Measurements from ENCODE around the gene POU2F3.
"Not testable (repeated sequence)": the region's sequence is repeated elsewhere in the genome, so short reads cannot be mapped to it uniquely, and the experiment has no call there.

Gene POU2F3

DNA sequence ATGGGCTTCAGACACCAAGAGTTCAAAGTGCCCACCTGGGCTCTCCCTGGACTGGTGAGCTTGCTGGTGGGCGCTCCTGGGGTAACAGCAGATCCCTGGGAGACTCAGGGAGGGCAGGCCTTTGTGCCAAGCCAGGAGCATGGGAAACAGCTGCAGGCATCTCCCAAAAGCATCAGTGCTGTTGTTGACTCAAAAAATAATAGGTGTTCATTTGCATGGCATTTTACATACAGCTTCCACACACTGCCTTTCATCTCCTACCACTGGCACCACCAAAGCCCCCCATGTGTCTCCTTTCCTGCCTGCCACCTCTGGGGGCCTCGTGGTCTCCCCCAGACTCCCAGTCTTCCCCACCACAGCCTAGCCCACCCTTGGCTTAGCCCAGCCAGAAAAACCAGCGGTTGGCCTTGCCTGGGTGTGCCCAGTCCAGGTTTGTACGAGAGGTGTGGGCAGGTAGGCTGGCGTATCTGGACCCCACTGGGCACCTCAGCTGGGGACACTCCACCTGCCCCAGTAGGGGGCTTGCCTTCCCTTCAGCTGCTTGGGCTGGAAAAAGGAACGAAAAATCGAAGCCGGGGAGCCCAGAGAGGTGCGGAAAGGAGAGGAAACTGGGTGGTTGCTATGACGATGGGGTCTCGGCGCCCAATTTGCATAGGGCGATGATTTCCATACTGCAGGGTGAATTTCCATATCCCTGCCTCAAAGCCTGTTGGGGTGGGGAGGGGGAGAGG, 15.0 kb downstream of the POU2F3 start:
- DNase-seq = no peak

DNA sequence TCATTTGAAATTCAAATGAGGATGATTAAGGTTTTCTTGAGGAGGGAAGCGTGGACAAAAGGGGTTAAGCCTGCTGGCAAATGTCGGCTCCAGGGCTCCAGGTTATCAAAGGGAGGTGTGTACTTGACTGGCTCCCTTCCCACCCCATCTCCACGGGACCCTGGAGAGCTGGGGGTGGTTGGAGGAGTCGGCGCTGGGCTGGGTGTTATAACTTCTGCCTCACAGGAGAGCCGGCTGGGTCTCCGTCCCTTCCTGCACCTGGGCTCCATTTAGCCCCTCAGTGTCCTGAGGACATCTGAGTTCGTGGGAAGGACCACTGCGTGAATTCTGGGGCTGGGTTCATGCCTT, 15.6 kb downstream of the POU2F3 start:
- no peak for DNase-seq

DNA sequence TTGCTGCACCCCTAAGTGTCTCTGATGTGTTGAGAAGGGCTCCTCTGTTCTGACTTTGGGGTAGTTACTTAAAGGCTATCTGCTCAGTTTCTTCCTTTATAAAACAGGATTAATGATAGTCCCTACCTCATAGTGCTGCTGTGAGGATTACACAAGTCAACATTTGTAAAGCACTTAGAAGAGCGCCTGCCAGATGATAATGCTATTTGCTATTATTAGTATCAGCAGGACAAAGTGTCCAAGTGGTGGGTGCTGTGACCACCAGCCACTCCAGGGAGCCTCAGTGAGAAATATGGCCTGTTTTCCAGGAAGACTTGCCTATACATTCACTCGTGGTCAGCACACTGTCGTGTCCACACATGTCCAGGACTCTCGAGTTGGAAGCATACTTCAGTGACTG, 16.2 kb downstream of the POU2F3 start:
- no peak for DNase-seq

DNA sequence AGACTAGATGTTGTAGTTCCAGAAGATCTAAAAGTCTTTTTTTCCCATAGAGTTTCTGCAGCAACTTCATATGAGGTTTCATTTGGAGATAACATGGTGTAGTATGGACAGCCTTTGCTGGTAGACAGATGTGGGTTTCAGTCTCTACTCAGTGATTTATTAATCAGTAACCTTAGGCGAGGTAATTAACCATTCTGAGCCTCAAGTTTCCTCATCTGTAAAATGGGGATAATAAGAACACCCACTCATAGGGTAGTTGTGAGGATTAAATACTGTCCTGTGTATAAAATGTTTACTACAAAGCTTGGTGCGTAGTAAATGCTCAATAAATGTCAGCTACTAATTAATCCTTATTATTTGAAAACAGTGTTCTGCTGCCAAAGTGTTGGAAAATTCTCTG, 16.8 kb downstream of the POU2F3 start:
- no peak for DNase-seq

DNA sequence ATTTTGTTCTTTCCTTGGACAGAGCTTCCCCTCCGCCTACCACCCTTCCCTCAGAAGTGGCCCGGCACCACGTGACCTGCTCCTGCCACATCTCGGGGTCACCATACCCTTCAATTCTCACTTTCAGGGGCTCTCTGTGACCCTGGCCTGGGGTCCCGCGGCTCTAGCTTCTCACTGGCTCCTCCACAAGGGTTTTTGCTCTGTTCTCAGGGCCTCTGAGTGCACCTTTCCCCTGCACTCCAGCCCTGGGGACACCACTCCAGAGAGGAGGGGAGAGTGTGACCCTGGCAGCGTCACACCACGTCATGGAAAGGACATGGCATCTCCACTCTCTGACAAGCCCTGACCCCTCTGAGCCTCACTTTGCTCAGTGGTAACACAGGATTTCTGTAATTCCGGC, 17.4 kb downstream of the POU2F3 start:
- no peak for DNase-seq

DNA sequence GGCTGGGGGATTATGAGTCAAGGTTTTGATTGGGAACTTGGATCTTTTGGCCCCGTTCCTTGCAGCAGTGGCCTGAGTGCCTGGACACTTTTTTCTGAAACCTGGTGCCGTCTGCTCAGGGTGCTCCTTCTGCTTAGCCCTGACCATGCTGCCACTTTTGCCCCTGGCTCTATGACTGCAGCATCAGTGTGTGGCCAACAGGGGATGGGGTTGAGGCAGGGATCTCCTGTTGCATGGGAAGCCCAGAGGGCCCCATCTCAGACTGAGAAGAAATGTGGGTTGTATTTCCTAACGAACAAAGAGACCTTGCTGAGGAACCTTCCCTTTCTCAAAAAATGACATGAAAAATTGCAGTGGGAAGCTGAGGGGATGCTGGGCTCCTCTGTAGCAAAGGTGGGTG, 18.7 kb downstream of the POU2F3 start:
- no peak for DNase-seq

DNA sequence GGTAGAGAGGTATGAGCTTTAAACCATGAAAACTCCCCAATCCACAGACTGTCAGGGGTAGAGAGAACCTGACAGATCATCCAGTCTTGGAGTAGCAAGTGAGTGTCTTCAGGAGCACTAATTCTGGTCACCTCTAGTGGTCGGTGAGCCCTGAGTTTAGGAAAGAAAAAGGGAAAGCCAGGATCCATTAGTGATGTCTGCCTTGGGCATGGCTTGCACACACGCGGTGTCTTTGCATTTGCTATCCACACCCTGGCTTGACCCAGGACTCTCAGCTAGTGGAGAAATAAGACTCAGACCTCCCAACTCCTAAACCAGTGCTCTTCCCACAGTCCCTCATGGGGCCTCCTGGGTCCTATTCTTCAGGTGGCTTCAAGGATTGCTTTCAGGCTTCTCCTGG, 19.3 kb downstream of the POU2F3 start:
- no peak for DNase-seq

DNA sequence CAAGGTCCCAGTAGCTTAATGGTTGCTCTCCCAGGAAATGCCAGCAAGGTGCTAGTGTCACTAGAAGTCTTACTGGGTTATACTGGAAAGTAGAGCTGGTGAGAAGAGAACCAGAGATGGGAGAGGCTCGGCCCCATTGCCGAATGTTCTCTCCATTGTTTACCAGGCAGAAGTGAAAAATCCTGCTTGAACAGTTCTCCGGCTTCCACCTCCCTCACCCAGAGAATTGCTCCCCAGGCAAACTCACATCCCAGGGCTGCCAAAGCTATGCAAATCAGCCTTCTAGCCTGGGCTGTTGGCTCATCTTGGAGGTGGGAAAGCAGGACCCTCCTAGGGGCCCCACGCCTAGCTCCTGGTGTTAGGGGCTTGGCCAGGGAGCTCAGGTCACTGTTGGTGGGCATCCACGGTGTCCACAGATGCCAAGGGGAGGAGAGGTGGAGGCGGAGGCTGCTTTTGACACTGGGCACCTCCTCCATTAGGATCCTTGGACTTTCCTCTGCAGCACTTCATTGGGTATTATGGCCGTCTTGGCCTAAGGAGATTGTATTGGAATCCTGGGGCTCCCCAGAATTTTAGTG, 20.1 kb downstream of the POU2F3 start:
- DNase-seq = no peak

DNA sequence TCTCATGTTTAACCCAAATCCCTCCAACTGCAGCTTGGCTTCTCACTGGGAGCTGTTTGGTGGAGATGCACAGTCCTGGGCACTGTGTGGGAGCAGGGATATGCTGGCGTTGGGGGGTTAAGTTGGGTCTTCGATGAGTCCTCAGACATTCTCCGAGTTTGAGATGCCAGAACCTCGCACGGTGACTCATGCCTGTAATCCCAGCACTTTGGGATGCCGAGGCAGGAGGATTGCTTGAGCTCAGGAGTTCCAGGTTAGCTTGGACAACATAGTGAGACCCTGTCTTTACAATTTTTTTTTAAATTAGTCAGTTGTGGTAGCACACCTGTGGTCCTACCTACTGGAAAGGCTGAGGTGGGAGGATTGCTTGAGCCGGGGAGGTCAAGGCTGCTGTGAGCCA, 20.7 kb downstream of the POU2F3 start:
- no peak for DNase-seq

DNA sequence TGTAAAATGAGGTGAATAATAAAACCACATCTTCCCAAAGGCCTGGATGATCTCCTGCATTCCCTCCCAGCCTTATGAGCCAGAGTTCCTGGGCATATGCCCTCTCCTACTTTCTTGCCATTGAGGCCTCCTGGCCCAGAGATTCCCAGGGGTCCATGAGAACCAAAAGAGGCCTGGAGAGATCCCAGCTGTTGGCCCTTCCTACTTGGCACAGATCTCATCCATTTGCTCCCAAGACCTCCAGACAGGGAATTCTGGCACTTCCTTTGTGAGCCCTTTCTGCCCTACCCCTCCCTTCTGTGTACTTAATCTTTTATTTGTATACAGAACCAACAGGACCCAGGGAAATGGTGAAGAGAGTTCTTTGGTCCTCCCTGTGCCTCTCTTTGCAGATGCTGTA, 21.4 kb downstream of the POU2F3 start:
- no peak for DNase-seq

DNA sequence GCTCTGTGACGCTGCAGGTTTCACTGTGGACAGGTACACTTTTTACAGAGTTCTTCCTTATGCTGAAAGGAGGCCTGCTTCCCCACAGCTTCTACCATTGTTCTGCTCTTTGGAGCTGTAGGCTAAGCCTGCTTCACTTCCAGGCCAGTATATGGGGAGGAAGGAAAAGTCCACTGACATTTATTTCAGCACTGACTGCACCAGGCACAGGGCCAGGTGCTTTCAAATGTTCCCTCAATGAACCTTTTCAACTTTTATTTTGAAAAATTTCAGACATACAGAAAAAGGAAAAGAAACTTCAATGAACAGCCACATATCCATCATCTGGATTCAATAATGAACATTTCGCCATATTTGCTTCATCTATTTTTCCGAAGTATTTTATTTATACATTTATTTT, 22.0 kb downstream of the POU2F3 start:
- DNase-seq = no peak

DNA sequence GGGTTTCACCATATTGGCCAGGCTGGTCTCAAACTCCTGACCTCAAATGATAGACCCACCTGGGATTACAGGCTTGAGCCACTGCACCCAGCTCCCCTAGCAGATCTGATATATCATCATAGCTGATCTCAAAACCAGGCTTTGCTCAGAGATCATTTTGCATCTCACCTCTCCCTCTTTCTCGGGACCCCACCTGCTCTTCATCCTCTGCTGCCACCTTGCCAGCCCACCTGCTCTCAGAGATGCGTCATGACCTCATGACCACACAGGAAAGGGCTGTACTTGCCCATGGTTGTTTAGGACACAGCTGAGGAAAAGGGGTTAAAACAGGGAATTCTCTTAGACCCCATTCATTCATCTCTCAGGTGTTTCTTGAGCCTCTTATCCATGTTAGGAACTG, 27.4 kb downstream of the POU2F3 start:
- no peak for DNase-seq

DNA sequence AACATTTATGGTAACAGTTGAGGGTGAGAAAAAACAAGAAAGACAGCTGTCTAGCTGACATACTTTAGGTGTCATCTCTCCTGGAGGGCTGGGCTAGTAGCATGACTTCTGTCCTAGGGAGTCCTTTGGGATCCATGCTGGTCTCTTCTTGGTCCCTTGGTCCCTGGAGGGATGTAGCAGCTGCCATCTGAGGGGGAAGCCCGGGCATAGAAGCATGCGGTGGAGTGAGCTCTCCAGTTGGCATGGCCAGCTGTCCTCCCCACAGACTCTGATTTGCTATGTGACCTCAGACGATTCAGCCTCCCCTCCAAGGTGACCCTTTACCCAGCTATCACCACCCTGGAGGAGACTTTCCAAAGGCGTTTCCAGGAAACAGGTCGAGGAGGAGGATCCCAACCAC, 28.7 kb downstream of the POU2F3 start:
- DNase-seq = no peak

DNA sequence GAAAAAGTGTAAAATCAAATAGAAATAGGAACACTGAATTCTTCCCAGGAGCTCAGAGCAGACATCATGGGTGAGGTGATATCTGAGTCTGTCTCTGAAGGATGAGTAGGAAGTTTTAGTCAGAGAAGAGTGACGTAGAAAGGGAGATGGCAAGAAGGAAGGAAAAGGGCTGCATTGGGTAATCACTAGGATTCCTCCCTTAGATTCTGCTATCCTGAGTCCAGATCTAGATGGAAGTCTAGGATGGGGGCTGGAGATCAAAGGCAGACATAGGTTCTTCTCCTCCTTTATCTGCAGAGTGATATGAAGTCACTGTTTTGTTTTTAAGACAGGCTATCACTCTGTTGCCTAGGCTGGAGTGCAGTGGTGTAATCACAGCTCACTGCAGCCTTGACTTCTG, 30.4 kb downstream of the POU2F3 start:
- no peak for DNase-seq

DNA sequence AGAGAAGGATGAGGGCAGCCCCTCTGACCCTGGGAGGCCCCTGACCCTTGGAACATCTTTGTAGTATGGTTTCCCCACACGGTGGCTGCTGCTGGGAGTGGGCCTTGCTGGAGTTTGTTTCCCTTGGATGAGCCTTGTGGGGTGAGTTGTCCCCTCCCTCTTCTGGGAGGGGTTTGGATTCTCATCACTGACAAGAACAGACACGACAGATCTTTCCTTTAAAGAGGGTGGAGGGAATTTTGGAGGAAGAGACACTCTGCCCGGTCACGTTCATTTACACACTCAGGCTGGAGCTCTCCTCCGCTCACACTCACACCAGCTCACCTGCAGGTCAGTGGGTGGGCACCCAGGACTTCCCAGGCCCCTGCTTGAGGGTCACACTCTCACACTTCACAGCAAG, 31.7 kb downstream of the POU2F3 start:
- no peak for DNase-seq

DNA sequence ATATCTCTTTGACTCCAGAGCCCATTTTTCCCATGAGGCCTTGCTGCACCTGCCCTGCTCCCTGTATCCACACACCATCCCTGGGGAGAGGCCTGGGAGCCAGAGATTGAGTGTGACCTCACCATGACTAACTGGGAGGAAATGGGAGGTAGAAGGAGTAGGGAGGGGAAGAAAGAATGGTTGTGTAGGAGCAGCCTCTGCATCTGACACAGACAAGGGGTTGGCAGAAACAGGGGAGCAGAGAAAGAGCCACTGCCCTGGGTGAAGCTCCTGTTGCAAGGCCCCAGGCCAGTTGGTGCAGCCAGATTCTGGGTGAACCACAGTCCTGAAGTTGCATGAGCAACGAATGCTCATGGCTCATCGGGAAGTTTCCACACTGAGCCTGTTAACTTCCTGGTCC, 32.4 kb downstream of the POU2F3 start:
- DNase-seq = no peak

DNA sequence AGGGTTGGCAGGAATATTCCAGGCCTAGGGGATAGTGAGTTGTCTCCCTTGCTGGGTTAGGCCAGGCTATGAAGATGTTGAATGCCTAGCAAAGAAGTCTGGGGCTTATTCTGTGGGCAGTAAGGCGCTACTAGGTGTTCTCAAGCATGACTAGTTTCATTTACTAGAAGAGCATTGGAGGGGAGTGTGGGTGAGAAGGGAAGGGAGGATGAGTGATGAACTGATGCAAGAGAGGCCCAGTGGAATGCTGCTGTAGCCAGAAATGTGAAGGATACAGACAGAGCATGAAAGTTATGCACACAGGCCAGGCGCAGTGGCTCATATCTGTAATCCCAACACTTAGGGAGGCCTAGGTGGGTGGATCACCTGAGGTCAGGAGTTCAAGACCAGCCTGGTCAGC, 33.5 kb downstream of the POU2F3 start:
- no peak for DNase-seq

DNA sequence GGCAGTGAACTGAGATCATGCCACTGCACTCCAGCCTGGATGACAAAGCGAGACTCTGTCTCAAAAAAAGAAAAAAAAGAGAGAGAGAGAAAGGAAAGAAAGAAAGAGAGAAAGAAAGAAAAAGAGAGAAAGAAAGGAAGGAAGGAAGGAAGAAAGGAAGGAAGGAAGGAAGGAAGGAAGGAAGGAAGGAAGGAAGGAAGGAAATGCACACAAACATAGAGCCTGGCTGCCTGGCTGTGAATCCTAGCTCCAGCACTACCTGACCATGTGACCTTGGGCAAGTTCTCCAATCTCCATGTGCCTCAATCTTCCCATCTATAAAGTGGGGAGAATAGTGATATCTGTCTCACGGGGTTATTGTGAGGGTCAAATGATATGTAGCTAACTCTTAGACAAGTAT, 34.0 kb downstream of the POU2F3 start:
- DNase-seq = not testable (repeated sequence)

DNA sequence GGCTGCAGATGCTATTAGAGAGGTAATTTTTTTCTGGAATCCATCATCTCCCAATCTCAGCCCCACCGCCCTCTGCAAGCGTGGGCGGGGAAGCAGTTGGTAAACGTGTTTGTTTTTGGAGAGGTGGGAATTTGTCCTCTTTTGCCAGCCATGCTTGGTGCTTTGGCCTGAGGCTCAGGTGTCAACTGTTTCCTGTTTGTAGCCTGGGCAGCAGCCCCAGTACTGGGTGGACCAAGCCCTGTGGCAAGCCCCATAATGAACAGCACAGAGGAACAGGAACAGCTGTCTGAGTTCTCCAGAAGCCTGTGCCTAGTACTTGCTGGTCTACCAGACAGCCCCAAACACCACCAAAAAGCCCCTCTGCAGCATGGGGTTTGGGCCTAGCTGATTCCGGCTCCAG, 39.6 kb downstream of the POU2F3 start:
- no peak for DNase-seq

DNA sequence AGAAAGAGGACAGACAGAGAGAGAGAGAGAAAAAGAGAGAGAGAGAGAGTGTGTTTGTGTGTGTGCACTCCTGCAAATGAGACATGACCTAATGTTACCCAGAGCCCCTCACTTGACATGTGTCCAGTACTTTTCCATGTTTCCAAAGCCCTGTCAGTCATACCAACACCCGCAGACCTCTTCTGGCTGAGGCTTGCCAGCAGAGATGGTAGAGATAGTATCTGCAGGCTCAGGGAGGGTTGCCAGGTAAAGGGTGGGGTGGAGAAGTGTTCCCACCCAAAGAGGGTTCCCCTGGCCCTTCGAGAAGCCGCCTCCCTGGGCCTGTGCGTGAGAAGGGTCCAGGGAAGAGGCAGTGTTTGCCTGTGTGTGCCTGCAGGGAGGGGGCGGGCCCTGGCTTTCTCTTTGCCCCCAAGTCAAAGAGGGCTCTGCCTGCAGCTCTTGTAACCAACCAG, 40.7 kb downstream of the POU2F3 start:
- DNase-seq = no peak

DNA sequence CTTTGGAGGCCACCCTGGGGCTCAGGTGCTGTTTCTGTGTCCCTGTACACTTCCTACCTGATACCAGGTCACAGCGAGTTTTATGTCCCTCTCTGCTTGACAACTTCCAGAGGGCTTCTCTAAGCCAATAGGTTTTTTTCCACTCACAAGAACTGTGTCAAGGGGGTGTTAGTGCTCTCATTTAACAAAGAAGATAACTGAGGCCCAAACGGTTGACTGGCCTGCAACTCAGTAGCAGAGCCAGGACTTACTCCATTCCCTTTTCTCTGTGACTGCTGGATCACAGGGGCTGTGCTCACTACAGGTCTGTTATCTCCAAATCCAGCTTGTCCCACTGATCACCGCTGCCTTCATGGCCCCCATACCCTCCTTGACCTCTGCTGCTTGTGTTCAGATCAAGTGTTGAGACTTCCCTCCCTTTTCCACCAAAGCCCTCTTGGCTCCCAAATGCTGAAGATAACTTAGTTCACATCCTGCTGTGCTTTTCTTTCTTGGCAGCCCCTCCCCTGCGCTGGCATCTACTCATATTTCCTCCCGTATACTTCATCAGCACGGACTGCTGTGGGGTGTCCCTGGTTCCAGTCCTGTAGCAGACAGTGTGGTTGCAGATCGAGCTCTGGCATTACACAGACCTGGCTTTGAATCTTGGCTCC, 41.3 kb downstream of the POU2F3 start:
- no peak for DNase-seq

DNA sequence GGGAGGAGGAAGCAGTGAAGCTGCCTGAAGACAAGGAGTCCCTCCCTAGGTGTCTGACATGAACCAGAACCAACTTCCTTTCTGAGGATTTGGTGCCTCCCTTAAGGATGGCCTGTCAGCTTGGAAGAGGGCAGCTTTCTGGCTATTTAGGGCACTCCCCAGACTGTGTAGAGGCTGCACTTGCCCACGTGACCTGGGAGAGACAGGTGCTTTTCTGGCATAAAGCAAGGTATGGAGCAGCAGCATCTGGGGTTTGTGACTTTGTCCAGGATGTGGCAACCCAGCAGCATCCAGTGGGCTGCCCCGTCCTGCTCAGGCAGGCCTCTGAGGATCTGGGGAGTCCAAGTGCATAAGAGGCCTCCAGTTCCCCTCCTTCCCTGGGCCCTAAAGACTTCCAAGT, 43.2 kb downstream of the POU2F3 start:
- no peak for DNase-seq

DNA sequence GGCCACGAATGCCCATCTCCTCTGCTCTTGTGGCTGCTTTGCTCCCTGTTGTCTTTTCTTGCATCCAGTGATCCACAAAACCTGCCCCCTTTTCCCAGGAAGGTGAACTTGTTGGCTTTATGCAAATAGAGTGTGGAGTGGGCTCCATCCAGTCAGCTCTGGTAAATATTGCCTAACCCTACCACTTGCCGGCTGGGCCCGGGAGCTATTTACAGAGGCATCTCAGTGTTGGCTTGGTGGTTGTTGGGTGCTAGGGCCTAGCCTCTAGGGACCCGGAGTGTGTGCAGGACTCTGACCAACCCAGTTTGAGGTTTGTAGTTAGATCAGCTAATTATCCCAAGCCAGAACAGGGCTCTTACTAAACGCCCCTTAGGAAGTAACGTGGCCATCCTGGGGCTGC, 44.3 kb downstream of the POU2F3 start:
- DNase-seq = no peak

DNA sequence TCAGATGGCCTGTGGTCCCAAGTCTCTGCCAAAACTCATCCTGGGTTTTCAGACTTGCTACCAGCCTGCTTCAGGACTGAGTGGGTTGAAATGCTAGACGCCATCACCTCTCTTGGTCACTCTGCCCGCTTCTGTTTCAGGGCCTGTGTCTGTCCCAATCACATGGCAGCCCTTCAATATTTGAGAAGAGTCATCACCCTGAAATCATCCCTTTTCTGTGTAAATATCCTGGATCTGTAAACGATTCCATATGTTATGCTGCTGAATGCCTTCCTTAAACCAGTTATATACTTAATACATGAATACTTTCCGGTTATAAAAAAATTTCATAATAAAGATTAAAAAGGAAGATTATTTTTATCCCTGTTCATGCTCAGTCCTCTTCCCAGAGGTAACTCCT, 45.3 kb downstream of the POU2F3 start:
- DNase-seq = no peak

DNA sequence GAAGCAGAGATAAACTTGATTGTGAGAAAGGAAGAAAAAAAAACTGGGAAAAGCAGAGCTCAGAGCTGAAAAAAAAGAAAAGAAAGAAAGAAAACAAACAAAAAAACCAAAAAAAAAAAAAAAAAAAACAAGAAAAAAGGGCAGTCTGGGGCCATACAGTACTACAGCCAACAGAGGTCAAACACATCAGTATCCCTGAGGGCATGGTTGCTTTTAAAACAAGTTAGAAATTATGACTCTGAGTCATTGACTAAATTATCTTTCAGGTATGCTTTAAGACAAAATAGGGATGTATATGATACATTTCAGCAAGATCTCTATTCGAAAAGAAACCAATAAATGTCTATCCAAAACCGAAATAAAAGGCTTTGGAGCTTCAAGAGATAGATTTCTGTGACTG, 48.1 kb downstream of the POU2F3 start:
- DNase-seq = no peak
